ENCODE results near the gene SPDEF.

Gene SPDEF

GRCh38 chr6:34583861-34584604 is 27.9 kb upstream of the SPDEF start:
- DNase-seq (ENCODE audit: low read depth) = no peak
- no peak for TF ChIP-seq CTCF (IDR thresholded peaks at IDR 0.05; ENCODE audit: insufficient read depth, low read depth, low read length, missing control alignments)
- no peak overlapping the region for H3K4me3 ChIP-seq (ENCODE audit: low read depth, low read length)

- H3K4me3 ChIP-seq (ENCODE audit: low read depth, low read length) = no peak overlapping the region
- peak; percentile 40 for TF ChIP-seq CTCF (IDR thresholded peaks at IDR 0.05; ENCODE audit: insufficient read depth, low read depth, low read length, missing control alignments)
- DNase-seq (ENCODE audit: low read depth) = peak; percentile 26
Observed at GRCh38 chr6:34583461-34583860, 27.3 kb upstream of the SPDEF start.

- H3K4me3 ChIP-seq (ENCODE audit: low read depth, low read length) = no peak overlapping the region
- TF ChIP-seq CTCF (IDR thresholded peaks at IDR 0.05; ENCODE audit: insufficient read depth, low read depth, low read length, missing control alignments) = no peak
- no peak for DNase-seq (ENCODE audit: low read depth)
Observed at GRCh38 chr6:34581561-34581920, 25.4 kb upstream of the SPDEF start.

- no peak for DNase-seq (ENCODE audit: low read depth)
- no peak for TF ChIP-seq CTCF (IDR thresholded peaks at IDR 0.05; ENCODE audit: insufficient read depth, low read depth, low read length, missing control alignments)
- H3K4me3 ChIP-seq (ENCODE audit: low read depth, low read length) = no peak overlapping the region
Observed at GRCh38 chr6:34580707-34581560, 24.8 kb upstream of the SPDEF start.

GRCh38 chr6:34578445-34579262 is 22.5 kb upstream of the SPDEF start:
- no peak for DNase-seq (ENCODE audit: low read depth)
- no peak overlapping the region for H3K4me3 ChIP-seq (ENCODE audit: low read depth, low read length)
- no peak for TF ChIP-seq CTCF (IDR thresholded peaks at IDR 0.05; ENCODE audit: insufficient read depth, low read depth, low read length, missing control alignments)

GRCh38 chr6:34576286-34576955 is 20.3 kb upstream of the SPDEF start:
- H3K4me3 ChIP-seq (ENCODE audit: low read depth, low read length) = no peak overlapping the region
- no peak for TF ChIP-seq CTCF (IDR thresholded peaks at IDR 0.05; ENCODE audit: insufficient read depth, low read depth, low read length, missing control alignments)
- no peak for DNase-seq (ENCODE audit: low read depth)
